Activated CD4-positive, alpha-beta T cell treated with anti-CD3 and anti-CD28 coated beads, Interleukin-2, amount 10 ng/mL, durations not matched to agents 24 days and 14 days (primary cell): ENCODE measurements around the gene MGAT3. TPM values are rescaled to one million over a fixed set of nuclear protein-coding genes. Genes with fewer than 3 reads are reported as not detected.

ENCODE experiments used
- DNase-seq: peaks from one replicate; pipeline ENCODE4 v3.0.0; 2022
- H3K27ac Mint-ChIP-seq: one replicate; pipeline ENCODE4 v1.8.0; 2022; ENCODE audit warnings: mild to moderate bottlenecking, mixed read lengths
- H3K27me3 Mint-ChIP-seq: one replicate; pipeline ENCODE4 v1.8.0; 2022; ENCODE audit warnings: mixed read lengths
- H3K36me3 Mint-ChIP-seq: one replicate; pipeline ENCODE4 v1.8.0; 2022; ENCODE audit warnings: low read depth, mild to moderate bottlenecking, mixed read lengths
- H3K4me1 Mint-ChIP-seq: one replicate; pipeline ENCODE4 v1.8.0; 2021; ENCODE audit warnings: mixed read lengths
- H3K4me3 Mint-ChIP-seq: one replicate; pipeline ENCODE4 v1.8.0; 2022; ENCODE audit warnings: mild to moderate bottlenecking, moderate library complexity, mixed read lengths
- H3K9me3 Mint-ChIP-seq: one replicate; pipeline ENCODE4 v1.8.0; 2021; ENCODE audit warnings: mixed read lengths
- intact Hi-C: fragments of 100-400 bp; cut with micrococcal nuclease; formaldehyde crosslinking; loops from one replicate; pipeline ENCODE4 v1.15.1; 2023
- total RNA-seq: library from RNA; stranded (reverse); gene quantifications from 2 replicates; pipeline ENCODE4 v1.2.3, GENCODE V29; 2022

Gene MGAT3
- total RNA-seq, 1 donor from 2014 or later, result 1.9 TPM

- Mint-ChIP-seq H3K36me3 (peaks cover 76% of the 10 kb centered on the region), H3K9me3 (no peaks in the 10 kb centered on the region), H3K4me3 (peak overlapping the region; percentile 37), H3K27me3 (no peaks in the 10 kb centered on the region), H3K4me1 (peaks cover 74% of the 10 kb centered on the region), H3K27ac (peak overlapping the region; percentile 62)
- no peak for DNase-seq
- intact Hi-C loops, result loop anchor here (2.0 to 10.0 kb wide), 2 partner anchors 185 to 1757 kb away; partner anchors contain the start of gene RANGAP1
These were observed 70.7 kb downstream of the MGAT3 start for GRCh38 chr22:39527481-39527961.

- DNase-seq, result no peak
- Mint-ChIP-seq H3K4me1 (peaks cover 72% of the 10 kb centered on the region), H3K4me3 (peak overlapping the region; percentile 97), H3K36me3 (peaks cover 71% of the 10 kb centered on the region), H3K27me3 (peaks cover 3% of the 10 kb centered on the region), H3K9me3 (no peaks in the 10 kb centered on the region), H3K27ac (peak overlapping the region; percentile 53)
- intact Hi-C loops, result loop anchor here (10.0 kb wide), 1 partner anchor 1757 kb away; the partner anchor contains the start of gene RANGAP1
These were observed 71.4 kb downstream of the MGAT3 start for GRCh38 chr22:39528080-39528661.

- Mint-ChIP-seq H3K4me1 (peaks cover 72% of the 10 kb centered on the region), H3K4me3 (peak overlapping the region; percentile 97), H3K36me3 (peaks cover 68% of the 10 kb centered on the region), H3K27ac (peak overlapping the region; percentile 53), H3K27me3 (peaks cover 3% of the 10 kb centered on the region), H3K9me3 (no peaks in the 10 kb centered on the region)
- intact Hi-C loops, result loop anchor here (1.0 to 10.0 kb wide), 2 partner anchors 36 to 1756 kb away; partner anchors contain the start of gene RANGAP1
- peak; percentile 97 for DNase-seq
These were observed 72.1 kb downstream of the MGAT3 start for GRCh38 chr22:39528681-39529486.

GRCh38 chr22:39529487-39529851 is 72.7 kb downstream of the MGAT3 start:
- peaks cover 62% of the 10 kb centered on the region for H3K36me3 Mint-ChIP-seq
- H3K4me3 Mint-ChIP-seq, result peak overlapping the region; percentile 97
- peaks cover 3% of the 10 kb centered on the region for H3K27me3 Mint-ChIP-seq
- intact Hi-C loops, result loop anchor here (1.0 to 10.0 kb wide), 2 partner anchors 36 to 1755 kb away; partner anchors contain the start of gene RANGAP1
- H3K9me3 Mint-ChIP-seq, result no peaks in the 10 kb centered on the region
- H3K4me1 Mint-ChIP-seq, result peaks cover 72% of the 10 kb centered on the region
- DNase-seq, result no peak
- peak overlapping the region; percentile 46 for H3K27ac Mint-ChIP-seq

GRCh38 chr22:39530116-39530515 is 73.3 kb downstream of the MGAT3 start:
- Mint-ChIP-seq H3K9me3 (no peaks in the 10 kb centered on the region), H3K27ac (peak overlapping the region; percentile 46), H3K27me3 (peaks cover 3% of the 10 kb centered on the region), H3K4me1 (peaks cover 67% of the 10 kb centered on the region), H3K36me3 (peaks cover 56% of the 10 kb centered on the region), H3K4me3 (peak overlapping the region; percentile 97)
- no peak for DNase-seq
- intact Hi-C loops, result loop anchor here (1.0 to 5.0 kb wide), 3 partner anchors 34 to 412 kb away; partner anchors contain the start of gene GRAP2

- H3K4me1 Mint-ChIP-seq, result peaks cover 61% of the 10 kb centered on the region
- peak; percentile 73 for DNase-seq
- intact Hi-C loops, result loop anchor here (1.0 to 5.0 kb wide), 3 partner anchors 35 to 411 kb away; partner anchors contain the start of gene GRAP2
- peaks cover 50% of the 10 kb centered on the region for H3K36me3 Mint-ChIP-seq
- peaks cover 3% of the 10 kb centered on the region for H3K27me3 Mint-ChIP-seq
- no peaks in the 10 kb centered on the region for H3K9me3 Mint-ChIP-seq
- H3K4me3 Mint-ChIP-seq, result peak overlapping the region; percentile 97
- peak overlapping the region; percentile 50 for H3K27ac Mint-ChIP-seq
These were observed 74.0 kb downstream of the MGAT3 start for GRCh38 chr22:39530692-39531331.

GRCh38 chr22:39532215-39533073 is 75.6 kb downstream of the MGAT3 start, which contains the start of gene RPS19BP1:
Gene RPS19BP1, minus strand, starts transcription at chr22:39532748. Its CDS starts 10 bp downstream, at chr22:39532738.
- Mint-ChIP-seq H3K36me3 (peaks cover 42% of the 10 kb centered on the region), H3K9me3 (no peaks in the 10 kb centered on the region), H3K27ac (peak within 1 kb of the TSS; percentile 91), H3K4me1 (peaks cover 50% of the 10 kb centered on the region), H3K4me3 (peak within 1 kb of the TSS; percentile 97), H3K27me3 (peaks cover 3% of the 10 kb centered on the region)
- DNase-seq, result peak; percentile 100
- intact Hi-C loops, result loop anchor here (1.0 to 5.0 kb wide), 7 partner anchors 12 to 814 kb away; partner anchors contain the start of genes ADSL, ATF4, GRAP2 and MIEF1

- intact Hi-C loops, result loop anchor here (1.0 to 5.0 kb wide), 4 partner anchors 368 to 502 kb away; partner anchors contain the start of gene GRAP2
- no peak for DNase-seq
- H3K9me3 Mint-ChIP-seq, result no peaks in the 10 kb centered on the region
- peaks cover 40% of the 10 kb centered on the region for H3K4me1 Mint-ChIP-seq
- H3K27me3 Mint-ChIP-seq, result peaks cover 3% of the 10 kb centered on the region
- H3K4me3 Mint-ChIP-seq, result peak overlapping the region; percentile 29
- H3K36me3 Mint-ChIP-seq, result peaks cover 30% of the 10 kb centered on the region
- no peak overlapping the region for H3K27ac Mint-ChIP-seq
These were observed 77.3 kb downstream of the MGAT3 start for GRCh38 chr22:39534092-39534506.

GRCh38 chr22:39534591-39535356 is 78.0 kb downstream of the MGAT3 start:
- peak; percentile 95 for DNase-seq
- Mint-ChIP-seq H3K27ac (no peak overlapping the region), H3K4me3 (peak overlapping the region; percentile 29), H3K27me3 (peaks cover 3% of the 10 kb centered on the region), H3K9me3 (no peaks in the 10 kb centered on the region), H3K4me1 (peaks cover 35% of the 10 kb centered on the region), H3K36me3 (peaks cover 24% of the 10 kb centered on the region)
- intact Hi-C loops, result loop anchor here (1.0 to 5.0 kb wide), 4 partner anchors 368 to 502 kb away; partner anchors contain the start of gene GRAP2

- Mint-ChIP-seq H3K9me3 (no peaks in the 10 kb centered on the region), H3K27ac (no peak overlapping the region), H3K4me3 (no peak overlapping the region), H3K27me3 (peaks cover 6% of the 10 kb centered on the region), H3K36me3 (peaks cover 18% of the 10 kb centered on the region), H3K4me1 (peaks cover 31% of the 10 kb centered on the region)
- intact Hi-C loops, result no loop called here
- DNase-seq, result no peak
These were observed 78.5 kb downstream of the MGAT3 start for GRCh38 chr22:39535357-39535725.

GRCh38 chr22:39535831-39536449 is 79.1 kb downstream of the MGAT3 start:
- H3K36me3 Mint-ChIP-seq, result peaks cover 12% of the 10 kb centered on the region
- DNase-seq, result no peak
- no peak overlapping the region for H3K4me3 Mint-ChIP-seq
- peaks cover 26% of the 10 kb centered on the region for H3K4me1 Mint-ChIP-seq
- H3K27ac Mint-ChIP-seq, result no peak overlapping the region
- H3K27me3 Mint-ChIP-seq, result peaks cover 8% of the 10 kb centered on the region
- no peaks in the 10 kb centered on the region for H3K9me3 Mint-ChIP-seq
- intact Hi-C loops, result no loop called here

- H3K27me3 Mint-ChIP-seq, result peaks cover 8% of the 10 kb centered on the region
- H3K27ac Mint-ChIP-seq, result no peak overlapping the region
- H3K4me1 Mint-ChIP-seq, result peaks cover 18% of the 10 kb centered on the region
- intact Hi-C loops, result no loop called here
- DNase-seq, result no peak
- H3K4me3 Mint-ChIP-seq, result no peak overlapping the region
- peaks cover 7% of the 10 kb centered on the region for H3K36me3 Mint-ChIP-seq
- H3K9me3 Mint-ChIP-seq, result no peaks in the 10 kb centered on the region
These were observed 79.9 kb downstream of the MGAT3 start for GRCh38 chr22:39536711-39537110.
